Stimulated activated CD8-positive, alpha-beta memory T cell treated with anti-CD3 and anti-CD28 coated beads, Interleukin-2, amount 100 ng/mL, for 1 hour (primary cell): Measurements from ENCODE around the gene TSSK1B.
"Not testable (repeated sequence)": the region's sequence is repeated elsewhere in the genome, so short reads cannot be mapped to it uniquely, and the experiment has no call there.

Source experiments
- DNase-seq, 2 donors: peaks; one replicate each; pipeline ENCODE4 v3.0.0-alpha.2; 2020; ENCODE audit warnings: low read depth in 2 of 2

Gene TSSK1B

DNA sequence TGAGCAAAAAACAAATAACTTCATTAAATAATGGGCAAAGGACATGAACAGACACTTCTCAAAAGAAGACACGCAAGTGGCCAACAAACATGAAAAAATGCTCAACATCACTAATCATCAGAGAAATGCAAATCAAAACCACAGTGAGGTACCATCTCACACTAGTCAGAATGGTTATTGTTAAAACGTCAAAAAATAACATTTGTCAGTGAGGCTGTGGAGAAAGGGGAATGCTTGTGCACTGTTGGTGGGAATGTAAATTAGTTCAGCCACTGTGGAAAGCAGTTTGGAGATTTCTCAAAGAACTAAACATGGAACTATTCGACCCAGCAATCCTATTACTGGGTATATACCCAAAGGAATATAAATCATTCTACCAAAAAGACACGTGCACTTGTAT is 36.8 kb downstream of the TSSK1B start:
- not testable (repeated sequence) for DNase-seq

DNA sequence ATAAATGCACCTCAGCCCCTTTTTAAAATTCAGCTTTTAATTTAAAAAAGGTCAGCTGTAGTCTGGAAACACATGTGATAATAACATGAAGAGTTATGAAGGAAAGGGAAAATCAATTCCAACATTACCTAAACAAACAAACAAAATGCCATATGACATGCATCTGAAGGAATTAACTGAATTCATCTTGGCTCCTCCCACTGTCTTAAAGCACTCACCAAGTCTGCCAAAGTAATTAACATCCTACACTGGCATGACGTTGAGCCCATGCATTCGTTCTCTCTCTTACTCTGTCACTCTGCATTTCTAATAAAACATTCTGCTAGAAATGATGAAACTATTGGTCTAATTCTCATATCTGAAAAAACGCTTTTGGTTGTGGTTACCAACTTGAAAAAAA is 37.7 kb downstream of the TSSK1B start:
- no peak for DNase-seq

GRCh38 chr5:113394658-113395057 is 40.1 kb downstream of the TSSK1B start:
- no peak for DNase-seq

DNA sequence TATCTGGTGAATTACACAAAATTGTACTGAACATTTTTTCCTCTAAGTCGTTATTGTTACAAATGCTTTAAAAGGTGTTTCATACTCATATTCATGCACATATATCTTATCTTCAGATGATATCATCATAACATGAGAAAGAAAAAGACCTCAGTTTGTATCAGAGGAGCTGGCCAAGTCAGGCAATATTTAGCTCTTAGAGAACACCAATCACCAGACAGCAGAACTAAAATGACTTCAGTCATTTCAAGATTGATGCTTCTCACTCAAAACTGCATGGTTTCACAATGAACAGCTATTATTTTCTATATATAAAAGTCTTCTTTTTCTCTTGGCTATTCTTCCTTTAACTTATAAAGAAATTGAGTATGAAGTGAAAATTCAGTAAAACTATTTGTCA is 44.6 kb downstream of the TSSK1B start:
- no peak for DNase-seq

DNA sequence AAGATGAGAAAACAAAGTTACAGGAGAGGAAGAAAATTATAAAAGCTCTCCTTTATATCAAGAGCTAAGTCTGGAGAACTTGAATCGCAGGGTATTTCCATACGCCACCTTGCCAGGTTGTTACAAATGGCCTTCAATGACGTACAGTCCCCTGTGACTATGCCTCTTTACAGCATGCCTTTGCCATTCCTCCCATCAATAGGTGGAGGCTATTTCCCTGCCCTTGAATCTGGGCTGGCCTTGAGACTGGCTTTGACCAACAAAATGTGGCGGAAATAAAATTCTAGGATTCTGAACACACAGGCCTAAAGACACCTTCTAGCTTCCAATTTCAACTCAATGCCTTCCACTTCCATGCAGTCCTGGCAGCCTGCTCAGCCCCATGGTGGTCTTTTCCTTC is 45.7 kb downstream of the TSSK1B start:
- DNase-seq, result no peak

GRCh38 chr5:113387844-113388243 is 46.9 kb downstream of the TSSK1B start:
- no peak for DNase-seq

DNA sequence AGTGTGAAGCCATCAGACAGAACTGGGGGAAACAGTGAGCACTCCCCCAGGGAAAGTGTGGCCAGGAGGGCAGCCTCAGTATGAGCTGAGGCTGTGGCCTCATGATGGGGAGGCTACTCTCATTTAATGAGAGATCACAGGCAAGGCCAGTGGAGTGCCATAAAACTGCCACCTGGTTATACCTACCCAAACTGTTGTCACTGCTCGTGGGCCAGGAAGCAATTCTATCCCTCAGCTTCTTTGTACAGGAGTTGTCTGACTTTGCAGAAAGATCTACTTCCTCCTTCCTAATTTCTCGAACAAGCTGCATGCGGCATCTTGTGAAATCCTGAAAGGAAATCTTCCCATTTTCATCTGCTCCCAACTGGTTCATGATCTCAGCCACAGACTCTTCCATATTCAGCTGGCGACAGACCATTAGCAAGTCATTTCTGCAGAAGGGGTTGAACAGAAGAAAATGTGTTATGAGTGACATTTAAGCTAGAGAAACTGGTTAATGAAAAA is 50.0 kb downstream of the TSSK1B start:
- DNase-seq, result no peak

DNA sequence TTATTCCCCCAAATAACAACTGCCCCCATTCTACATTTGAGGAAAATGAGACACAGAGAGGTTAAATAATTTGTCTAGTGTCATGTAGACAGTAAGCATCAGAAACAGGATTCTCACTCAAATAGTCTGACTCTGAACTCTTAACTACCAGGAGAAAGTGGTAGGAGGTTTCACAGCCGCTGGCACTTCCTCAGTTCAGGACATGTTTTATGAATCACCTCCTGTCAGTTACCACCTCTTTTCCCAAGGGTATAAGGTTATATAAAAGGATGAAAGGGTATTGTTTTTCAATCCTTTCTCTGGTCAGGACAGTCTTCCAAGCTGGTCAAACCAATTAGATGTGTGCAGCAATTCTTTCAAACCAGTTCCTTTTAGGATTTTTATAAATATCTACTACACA is 52.1 kb downstream of the TSSK1B start:
- no peak for DNase-seq
